ENCODE results near the gene REEP5. TPM values are rescaled to one million over a fixed set of nuclear protein-coding genes. Genes with fewer than 3 reads are reported as not detected.

REEP5 gene
- total and polyA plus RNA-seq, 2 of the 8 experiments (the other 6 are each of a cell fraction or from before 2014, with no cell fraction given): 58.3 to 94.3 TPM

DNA sequence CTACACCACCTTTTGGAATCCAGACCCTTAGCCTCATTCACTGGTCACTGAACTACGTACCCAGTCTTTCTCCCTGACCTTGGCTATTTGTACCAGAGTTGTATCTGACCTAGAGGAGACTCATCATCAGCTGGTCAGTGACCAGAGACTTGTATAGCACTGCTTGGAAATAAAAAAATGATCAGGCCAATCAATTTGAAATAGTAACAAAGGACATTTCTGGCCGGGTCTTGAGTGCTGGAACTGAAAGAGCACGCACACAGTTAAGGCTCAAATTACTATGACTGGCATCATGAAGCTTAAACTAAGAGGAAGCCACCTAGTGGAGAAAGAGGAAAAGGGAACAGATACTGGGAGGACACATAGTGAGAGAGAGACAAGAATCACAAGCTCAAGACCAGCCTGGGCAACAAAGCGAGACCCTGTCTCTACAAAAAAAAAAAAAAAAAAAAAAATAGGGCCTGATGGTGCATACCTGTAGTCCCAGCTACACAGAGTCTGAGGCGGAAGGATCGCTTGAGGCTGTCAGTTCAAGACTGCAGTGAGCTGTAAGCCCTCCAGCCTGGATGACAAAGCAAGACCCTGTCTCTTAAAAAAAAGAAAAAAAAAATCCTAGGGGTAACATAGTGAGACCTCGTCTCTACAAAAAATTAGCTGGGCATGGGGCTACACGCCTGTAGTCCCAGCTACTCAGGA lies 73.8 kb downstream of the REEP5 start (continued):
- TF ChIP-seq SAP30 (IDR thresholded peaks at IDR 0.05; ENCODE audit: insufficient read depth, insufficient replicate concordance, low read length) (no peak), RNF2 (IDR thresholded peaks at IDR 0.05; ENCODE audit: borderline replicate concordance, low read depth, low read length, missing control alignments, poor library complexity, severe bottlenecking) (no peak), CTBP2 (IDR thresholded peaks at IDR 0.05; ENCODE audit: borderline replicate concordance, insufficient read depth, insufficient read length, low read length) (no peak), BACH1 (IDR thresholded peaks at IDR 0.05; ENCODE audit: low read length) (no peak), HDAC6 (IDR thresholded peaks at IDR 0.05; ENCODE audit: low read depth, low read length) (no peak)
- TF ChIP-seq, protein P1, sequence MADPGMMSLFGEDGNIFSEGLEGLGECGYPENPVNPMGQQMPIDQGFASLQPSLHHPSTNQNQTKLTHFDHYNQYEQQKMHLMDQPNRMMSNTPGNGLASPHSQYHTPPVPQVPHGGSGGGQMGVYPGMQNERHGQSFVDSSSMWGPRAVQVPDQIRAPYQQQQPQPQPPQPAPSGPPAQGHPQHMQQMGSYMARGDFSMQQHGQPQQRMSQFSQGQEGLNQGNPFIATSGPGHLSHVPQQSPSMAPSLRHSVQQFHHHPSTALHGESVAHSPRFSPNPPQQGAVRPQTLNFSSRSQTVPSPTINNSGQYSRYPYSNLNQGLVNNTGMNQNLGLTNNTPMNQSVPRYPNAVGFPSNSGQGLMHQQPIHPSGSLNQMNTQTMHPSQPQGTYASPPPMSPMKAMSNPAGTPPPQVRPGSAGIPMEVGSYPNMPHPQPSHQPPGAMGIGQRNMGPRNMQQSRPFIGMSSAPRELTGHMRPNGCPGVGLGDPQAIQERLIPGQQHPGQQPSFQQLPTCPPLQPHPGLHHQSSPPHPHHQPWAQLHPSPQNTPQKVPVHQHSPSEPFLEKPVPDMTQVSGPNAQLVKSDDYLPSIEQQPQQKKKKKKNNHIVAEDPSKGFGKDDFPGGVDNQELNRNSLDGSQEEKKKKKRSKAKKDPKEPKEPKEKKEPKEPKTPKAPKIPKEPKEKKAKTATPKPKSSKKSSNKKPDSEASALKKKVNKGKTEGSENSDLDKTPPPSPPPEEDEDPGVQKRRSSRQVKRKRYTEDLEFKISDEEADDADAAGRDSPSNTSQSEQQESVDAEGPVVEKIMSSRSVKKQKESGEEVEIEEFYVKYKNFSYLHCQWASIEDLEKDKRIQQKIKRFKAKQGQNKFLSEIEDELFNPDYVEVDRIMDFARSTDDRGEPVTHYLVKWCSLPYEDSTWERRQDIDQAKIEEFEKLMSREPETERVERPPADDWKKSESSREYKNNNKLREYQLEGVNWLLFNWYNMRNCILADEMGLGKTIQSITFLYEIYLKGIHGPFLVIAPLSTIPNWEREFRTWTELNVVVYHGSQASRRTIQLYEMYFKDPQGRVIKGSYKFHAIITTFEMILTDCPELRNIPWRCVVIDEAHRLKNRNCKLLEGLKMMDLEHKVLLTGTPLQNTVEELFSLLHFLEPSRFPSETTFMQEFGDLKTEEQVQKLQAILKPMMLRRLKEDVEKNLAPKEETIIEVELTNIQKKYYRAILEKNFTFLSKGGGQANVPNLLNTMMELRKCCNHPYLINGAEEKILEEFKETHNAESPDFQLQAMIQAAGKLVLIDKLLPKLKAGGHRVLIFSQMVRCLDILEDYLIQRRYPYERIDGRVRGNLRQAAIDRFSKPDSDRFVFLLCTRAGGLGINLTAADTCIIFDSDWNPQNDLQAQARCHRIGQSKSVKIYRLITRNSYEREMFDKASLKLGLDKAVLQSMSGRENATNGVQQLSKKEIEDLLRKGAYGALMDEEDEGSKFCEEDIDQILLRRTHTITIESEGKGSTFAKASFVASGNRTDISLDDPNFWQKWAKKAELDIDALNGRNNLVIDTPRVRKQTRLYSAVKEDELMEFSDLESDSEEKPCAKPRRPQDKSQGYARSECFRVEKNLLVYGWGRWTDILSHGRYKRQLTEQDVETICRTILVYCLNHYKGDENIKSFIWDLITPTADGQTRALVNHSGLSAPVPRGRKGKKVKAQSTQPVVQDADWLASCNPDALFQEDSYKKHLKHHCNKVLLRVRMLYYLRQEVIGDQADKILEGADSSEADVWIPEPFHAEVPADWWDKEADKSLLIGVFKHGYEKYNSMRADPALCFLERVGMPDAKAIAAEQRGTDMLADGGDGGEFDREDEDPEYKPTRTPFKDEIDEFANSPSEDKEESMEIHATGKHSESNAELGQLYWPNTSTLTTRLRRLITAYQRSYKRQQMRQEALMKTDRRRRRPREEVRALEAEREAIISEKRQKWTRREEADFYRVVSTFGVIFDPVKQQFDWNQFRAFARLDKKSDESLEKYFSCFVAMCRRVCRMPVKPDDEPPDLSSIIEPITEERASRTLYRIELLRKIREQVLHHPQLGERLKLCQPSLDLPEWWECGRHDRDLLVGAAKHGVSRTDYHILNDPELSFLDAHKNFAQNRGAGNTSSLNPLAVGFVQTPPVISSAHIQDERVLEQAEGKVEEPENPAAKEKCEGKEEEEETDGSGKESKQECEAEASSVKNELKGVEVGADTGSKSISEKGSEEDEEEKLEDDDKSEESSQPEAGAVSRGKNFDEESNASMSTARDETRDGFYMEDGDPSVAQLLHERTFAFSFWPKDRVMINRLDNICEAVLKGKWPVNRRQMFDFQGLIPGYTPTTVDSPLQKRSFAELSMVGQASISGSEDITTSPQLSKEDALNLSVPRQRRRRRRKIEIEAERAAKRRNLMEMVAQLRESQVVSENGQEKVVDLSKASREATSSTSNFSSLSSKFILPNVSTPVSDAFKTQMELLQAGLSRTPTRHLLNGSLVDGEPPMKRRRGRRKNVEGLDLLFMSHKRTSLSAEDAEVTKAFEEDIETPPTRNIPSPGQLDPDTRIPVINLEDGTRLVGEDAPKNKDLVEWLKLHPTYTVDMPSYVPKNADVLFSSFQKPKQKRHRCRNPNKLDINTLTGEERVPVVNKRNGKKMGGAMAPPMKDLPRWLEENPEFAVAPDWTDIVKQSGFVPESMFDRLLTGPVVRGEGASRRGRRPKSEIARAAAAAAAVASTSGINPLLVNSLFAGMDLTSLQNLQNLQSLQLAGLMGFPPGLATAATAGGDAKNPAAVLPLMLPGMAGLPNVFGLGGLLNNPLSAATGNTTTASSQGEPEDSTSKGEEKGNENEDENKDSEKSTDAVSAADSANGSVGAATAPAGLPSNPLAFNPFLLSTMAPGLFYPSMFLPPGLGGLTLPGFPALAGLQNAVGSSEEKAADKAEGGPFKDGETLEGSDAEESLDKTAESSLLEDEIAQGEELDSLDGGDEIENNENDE (IDR thresholded peaks at IDR 0.05; ENCODE audit: insufficient replicate concordance, low read length): no peak
